ENCODE measurements around the gene AFF2.
A peak's percentile ranks its signal among the peaks of the same experiment; 100 is the strongest.

AFF2 gene

GRCh38 chrX:148940411-148940996 lies 440.1 kb downstream of the AFF2 start:
- no peak for DNase-seq

GRCh38 chrX:148942754-148943153 lies 442.3 kb downstream of the AFF2 start:
- no peak for DNase-seq

GRCh38 chrX:148947399-148947975 lies 447.1 kb downstream of the AFF2 start:
- DNase-seq = no peak

GRCh38 chrX:148956352-148956751 lies 455.9 kb downstream of the AFF2 start:
- no peak for DNase-seq

GRCh38 chrX:148958901-148959300 lies 458.5 kb downstream of the AFF2 start:
- DNase-seq = no peak

GRCh38 chrX:148960060-148960459 lies 459.6 kb downstream of the AFF2 start:
- DNase-seq = no peak

- no peak for DNase-seq
These were observed 461.6 kb downstream of the AFF2 start for GRCh38 chrX:148961985-148962384.

- no peak for DNase-seq
These were observed 476.4 kb downstream of the AFF2 start for GRCh38 chrX:148976571-148977400.

GRCh38 chrX:148979786-148980185 lies 479.4 kb downstream of the AFF2 start:
- no peak for DNase-seq

- no peak for DNase-seq
These were observed 483.8 kb downstream of the AFF2 start for GRCh38 chrX:148984238-148984637.

- DNase-seq = no peak
These were observed 491.1 kb downstream of the AFF2 start for GRCh38 chrX:148991502-148991901.

GRCh38 chrX:148995661-148996060 lies 495.2 kb downstream of the AFF2 start:
- DNase-seq = no peak

GRCh38 chrX:149002320-149002719 lies 501.9 kb downstream of the AFF2 start:
- DNase-seq = no peak

- no peak for DNase-seq
These were observed 503.6 kb downstream of the AFF2 start for GRCh38 chrX:149003863-149004660.

- no peak for DNase-seq
These were observed 504.5 kb downstream of the AFF2 start for GRCh38 chrX:149004936-149005335.

- DNase-seq = no peak
These were observed 505.8 kb downstream of the AFF2 start for GRCh38 chrX:149006235-149006634.

- DNase-seq = no peak
These were observed 507.0 kb downstream of the AFF2 start for GRCh38 chrX:149007423-149007822.

GRCh38 chrX:149010013-149010852 lies 509.8 kb downstream of the AFF2 start:
- DNase-seq = peak; percentile 72

GRCh38 chrX:149010853-149011224 lies 510.4 kb downstream of the AFF2 start:
- peak; percentile 72 for DNase-seq

- no peak for DNase-seq
These were observed 512.7 kb downstream of the AFF2 start for GRCh38 chrX:149013081-149013480.

GRCh38 chrX:149021159-149021558 lies 520.7 kb downstream of the AFF2 start:
- no peak for DNase-seq

GRCh38 chrX:149022485-149022884 lies 522.1 kb downstream of the AFF2 start:
- DNase-seq = no peak
